GM18511 (cell line): ENCODE data around the gene KIAA0319L.
A peak's percentile ranks its signal among the peaks of the same experiment; 100 is the strongest.

Source experiments
- ATAC-seq: cut with Tn5 transposase; IDR thresholded peaks from one replicate; pipeline ENCODE4 v1.9.1; 2021; ENCODE audit warnings: mild to moderate bottlenecking, moderate library complexity; ENCODE audit not compliant: unreplicated experiment

Gene KIAA0319L

GRCh38 chr1:35539073-35539823, 18.0 kb downstream of the KIAA0319L start:
- ATAC-seq: peak; percentile 61

GRCh38 chr1:35537806-35538205, 19.4 kb downstream of the KIAA0319L start:
- no peak for ATAC-seq

DNA sequence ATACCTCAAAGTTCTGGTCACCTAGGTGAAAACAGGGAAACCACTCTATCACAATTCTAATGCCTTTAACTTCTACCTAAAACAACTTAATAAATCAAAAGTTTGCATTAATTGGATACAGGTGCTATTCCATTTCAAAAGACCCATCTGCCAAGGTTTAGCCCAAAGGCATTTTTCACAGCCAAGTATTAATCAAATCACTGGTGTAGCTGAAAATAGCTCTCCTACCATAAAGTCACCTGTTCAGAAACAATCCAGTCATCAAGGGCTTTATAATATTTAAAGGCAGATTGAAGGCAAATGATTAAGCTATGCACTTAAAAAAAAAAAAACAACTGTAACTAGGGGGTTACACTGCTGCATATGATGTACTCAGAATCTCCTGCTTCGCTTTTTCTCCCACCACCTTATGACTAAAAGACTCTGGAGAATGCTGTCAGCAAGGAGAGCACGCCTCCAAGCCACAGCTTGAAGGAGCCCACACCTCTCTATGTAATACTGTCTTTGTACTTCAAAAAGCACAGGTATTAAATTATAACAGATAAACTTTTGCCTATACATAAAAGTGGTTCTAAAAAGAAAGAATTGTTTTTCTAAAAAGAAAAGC, 20.5 kb downstream of the KIAA0319L start:
- no peak for ATAC-seq

DNA sequence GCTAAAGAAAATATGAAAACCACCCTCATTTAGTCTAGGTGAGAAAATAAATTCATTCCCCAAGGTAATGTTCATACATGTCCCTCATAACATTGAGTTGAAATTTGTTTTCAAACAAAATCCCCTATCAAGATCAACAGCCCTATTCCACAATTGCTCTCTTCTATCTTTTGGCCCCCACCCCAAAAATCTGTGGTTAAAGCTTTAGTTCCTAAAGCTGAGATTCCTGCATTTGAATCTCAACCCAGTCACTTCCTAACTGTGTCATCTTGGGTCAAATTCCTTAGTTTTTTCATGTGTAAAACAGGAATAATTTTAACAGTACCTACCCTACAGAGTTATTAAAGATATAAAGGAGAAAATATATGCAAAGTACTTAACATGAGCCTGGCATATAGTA, 22.0 kb downstream of the KIAA0319L start:
- no peak for ATAC-seq

GRCh38 chr1:35533586-35533985, 23.6 kb downstream of the KIAA0319L start:
- no peak for ATAC-seq

- ATAC-seq: no peak
Measured at GRCh38 chr1:35532497-35533223, 24.5 kb downstream of the KIAA0319L start.

GRCh38 chr1:35531368-35531767, 25.8 kb downstream of the KIAA0319L start:
- no peak for ATAC-seq

DNA sequence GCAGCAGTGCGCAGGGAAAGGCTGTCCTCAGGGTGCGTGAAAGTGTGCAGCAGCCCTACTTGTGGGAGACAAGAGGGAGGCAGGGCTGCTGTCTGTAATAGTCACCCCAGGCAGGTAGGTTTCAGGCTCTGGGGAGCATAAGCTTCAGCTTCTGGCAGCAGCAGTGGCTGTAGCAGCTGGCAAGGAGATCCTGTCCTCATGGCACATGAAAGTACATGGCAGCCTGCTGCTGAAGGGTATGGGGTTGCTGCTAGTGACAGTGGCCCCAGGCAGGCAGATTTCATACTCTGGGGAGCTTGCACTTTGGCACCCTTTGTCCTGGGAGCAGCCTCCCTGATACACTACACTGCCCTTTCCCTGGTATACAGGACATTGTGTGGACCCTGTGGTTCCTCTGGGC, 26.3 kb downstream of the KIAA0319L start:
- no peak for ATAC-seq

GRCh38 chr1:35530168-35530567, 27.0 kb downstream of the KIAA0319L start:
- no peak for ATAC-seq

GRCh38 chr1:35524106-35524505, 33.1 kb downstream of the KIAA0319L start:
- ATAC-seq: no peak

DNA sequence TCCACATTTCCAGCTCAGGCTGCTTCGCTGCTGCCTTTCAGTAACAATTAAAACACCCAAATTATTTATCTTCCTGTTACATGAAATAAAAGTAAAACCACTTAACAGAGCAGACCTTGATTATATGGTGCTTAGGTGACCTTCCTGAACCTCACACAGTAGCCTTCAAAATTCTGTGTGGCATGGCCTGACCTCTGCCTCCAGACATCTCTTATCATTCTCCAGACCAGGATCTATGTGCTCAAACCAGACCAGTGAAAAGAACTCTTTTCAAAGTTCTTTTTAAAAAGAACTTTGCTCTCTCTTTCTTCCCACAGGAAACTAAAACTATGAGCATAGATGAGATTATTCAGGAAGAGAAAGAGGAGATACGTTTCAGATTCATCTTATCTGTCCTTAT, 37.8 kb downstream of the KIAA0319L start:
- no peak for ATAC-seq

GRCh38 chr1:35518183-35518582, 39.0 kb downstream of the KIAA0319L start:
- ATAC-seq: no peak

GRCh38 chr1:35511305-35511704, 45.9 kb downstream of the KIAA0319L start:
- no peak for ATAC-seq

GRCh38 chr1:35509558-35509957, 47.6 kb downstream of the KIAA0319L start:
- ATAC-seq: no peak

GRCh38 chr1:35507947-35508346, 49.3 kb downstream of the KIAA0319L start:
- ATAC-seq: no peak

GRCh38 chr1:35506960-35507912, 50.0 kb downstream of the KIAA0319L start:
- ATAC-seq: no peak

GRCh38 chr1:35505911-35506798, 51.0 kb downstream of the KIAA0319L start:
- peak; percentile 64 for ATAC-seq

DNA sequence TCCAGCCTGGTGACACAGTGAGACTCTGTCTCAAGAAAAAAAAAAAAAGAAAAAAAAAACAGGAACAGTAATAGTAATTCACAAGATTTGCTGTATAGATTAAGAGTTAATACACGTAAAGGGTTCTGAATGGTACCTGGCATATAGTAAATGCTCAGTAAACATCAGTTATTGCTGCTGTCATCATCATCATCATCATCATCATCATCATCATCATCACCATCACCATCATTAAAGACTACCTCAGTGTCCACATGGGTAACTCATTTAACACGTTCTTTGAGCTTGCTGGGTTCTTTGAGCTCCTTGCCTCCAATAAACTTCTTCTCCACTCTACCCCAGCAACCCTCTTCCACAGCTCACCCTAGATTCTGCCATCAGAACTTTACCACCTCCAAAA, 55.0 kb downstream of the KIAA0319L start:
- no peak for ATAC-seq

GRCh38 chr1:35500439-35500838, 56.8 kb downstream of the KIAA0319L start:
- ATAC-seq: no peak

- ATAC-seq: no peak
Measured at GRCh38 chr1:35499652-35500176, 57.5 kb downstream of the KIAA0319L start.
